Camera-type eye (tissue), 1 donor: Measurements from ENCODE around the gene ZP3. TPM values are rescaled to one million over a fixed set of nuclear protein-coding genes. Genes with fewer than 3 reads are reported as not detected.

Experiments
- total RNA-seq: library from RNA; depleted of rRNA; stranded (reverse); fragments of >200 nt; gene quantifications from one replicate; pipeline ENCODE4 v1.2.3, GENCODE V29; 2014

ZP3 gene
- total RNA-seq = 0.82 TPM

GRCh38 chr7:76424413-76425111 lies at the start of gene ZP3:
TSS of gene ZP3 (plus strand) at chr7:76424950. CDS start at chr7:76424965, 15 bp downstream.

GRCh38 chr7:76409537-76409936 lies 15.2 kb upstream of the ZP3 start, which contains the start of gene SSC4D:
TSS of gene SSC4D (minus strand) at chr7:76409697. CDS start at chr7:76404439, 5,258 bp downstream.

GRCh38 chr7:76461464-76462101 lies 36.8 kb downstream of the ZP3 start, which contains the start of gene DTX2:
TSS of gene DTX2 (plus strand) at chr7:76461709. CDS start at chr7:76480510, 18,801 bp downstream.

Other genes starting within 250 kb of the ZP3 start
- gene SRRM3, start 223.1 kb upstream of the ZP3 start, total RNA-seq = 20.2 TPM
- 70.6 TPM for gene HSPB1, start 122.3 kb upstream of the ZP3 start, total RNA-seq
- gene YWHAG, start 66.0 kb upstream of the ZP3 start, total RNA-seq = 122 TPM
- 1.5 TPM for gene SSC4D, start 15.3 kb upstream of the ZP3 start, total RNA-seq
- 11.1 TPM for gene DTX2, start 36.8 kb downstream of the ZP3 start, total RNA-seq
- 0.99 TPM for gene UPK3B, start 85.6 kb downstream of the ZP3 start, total RNA-seq
- gene SPDYE16, start 118.3 kb downstream of the ZP3 start, total RNA-seq = 1.2 TPM
- 6.3 TPM for gene POMZP3, start 202.3 kb downstream of the ZP3 start, total RNA-seq